Measurements from ENCODE around the gene MAX. TPM values are rescaled to one million over a fixed set of nuclear protein-coding genes. Genes with fewer than 3 reads are reported as not detected.

MAX gene
- total and polyA plus RNA-seq, 2 of the 8 experiments (the other 6 are each of a cell fraction or from before 2014, with no cell fraction given), result 36.9 to 65.1 TPM

DNA sequence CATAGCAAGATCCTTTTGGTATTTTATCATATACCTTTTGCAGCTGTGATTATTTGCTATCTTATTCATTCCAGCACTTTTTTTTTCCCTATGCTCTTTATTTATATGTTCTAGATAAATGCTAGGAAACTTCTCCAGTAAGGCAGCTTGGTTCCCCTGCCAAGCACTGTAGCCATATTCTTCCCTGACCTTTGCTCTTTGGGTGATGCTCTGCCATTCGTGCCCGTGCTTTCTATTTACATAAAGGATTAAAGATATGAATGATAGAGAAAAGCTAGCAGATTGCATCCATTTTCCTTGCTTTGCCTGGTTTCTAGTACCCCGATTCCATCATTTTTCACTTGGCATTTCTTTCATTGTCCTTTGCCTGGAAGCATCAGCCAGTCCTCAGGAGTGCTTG is 73.4 kb downstream of the MAX start:
- Histone ChIP-seq H3K14ac (ENCODE audit: insufficient read length) (no peak overlapping the region), H3K4me2 (ENCODE audit: insufficient read depth in 1 of 2, low read depth in 2 of 2, low read length in 2 of 2) (no peak overlapping the region), H2BK12ac (ENCODE audit: low read depth, low read length) (no peak overlapping the region), H3K23ac (ENCODE audit: insufficient read length) (no peak overlapping the region), H3K79me2 (ENCODE audit: control insufficient read depth in 1 of 2, insufficient read depth in 2 of 2, low read length in 2 of 2) (no peaks in the 10 kb centered on the region), H3K27me3 (replicated peaks in 1 of 4; ENCODE audit: control insufficient read depth in 3 of 4, extremely low read depth in 1 of 4, insufficient read depth in 3 of 4, low read length in 3 of 4) (no peaks in the 10 kb centered on the region), H3K4ac (replicated peaks; ENCODE audit: insufficient read length, low read depth, low read length) (no peak overlapping the region), H2BK15ac (ENCODE audit: low read length) (no peak overlapping the region), H2BK20ac (ENCODE audit: low read length) (no peak overlapping the region), H3K18ac (ENCODE audit: extremely low read depth, low read length) (no peak overlapping the region), H3K9ac (replicated peaks in 1 of 4; ENCODE audit: extremely low read depth in 1 of 4, low read depth in 3 of 4, low read length in 3 of 4) (no peak overlapping the region), H2AFZ (ENCODE audit: low read length) (no peak overlapping the region), H3K56ac (replicated peaks; ENCODE audit: insufficient read length, low read depth, low read length) (no peak overlapping the region), H3K36me3 (ENCODE audit: control insufficient read depth in 2 of 4, insufficient read depth in 4 of 4, low read length in 3 of 4) (peaks cover 2 to 17% (median 6%) of the 10 kb centered on the region in 4 experiments; a peak in 6 of 8 replicates), H4K91ac (replicated peaks; ENCODE audit: insufficient read length, low read length) (no peak overlapping the region), H3K9me3 (ENCODE audit: insufficient read depth in 2 of 2, low read depth in 1 of 2, low read length in 1 of 2) (no peaks in the 10 kb centered on the region), H4K20me1 (replicated peaks in 1 of 2; ENCODE audit: control insufficient read depth in 1 of 2, insufficient read depth in 2 of 2, low read length in 2 of 2) (peaks cover 0 to 2% of the 10 kb centered on the region in 2 experiments), H3K27ac (ENCODE audit: low read depth, low read length) (no peak overlapping the region), H2AK5ac (ENCODE audit: low read depth, low read length) (no peak overlapping the region), H3K4me1 (replicated peaks in 1 of 4; ENCODE audit: control insufficient read depth in 3 of 4, insufficient read depth in 4 of 4, low read length in 3 of 4) (no peaks in the 10 kb centered on the region), H3K79me1 (ENCODE audit: low read depth, low read length) (no peaks in the 10 kb centered on the region), H4K8ac (ENCODE audit: extremely low read depth, insufficient read depth, low read length) (no peak overlapping the region), H2BK120ac (replicated peaks; ENCODE audit: low read depth, low read length) (no peak overlapping the region), H4K5ac (ENCODE audit: insufficient read length, low read depth, low read length) (no peak overlapping the region), H3K23me2 (ENCODE audit: low read depth, low read length) (no peaks in the 10 kb centered on the region), H2BK5ac (ENCODE audit: low read depth, low read length) (no peak overlapping the region), H3K4me3 (ENCODE audit: extremely low read depth in 1 of 4, insufficient read depth in 2 of 4, low read depth in 3 of 4, low read length in 4 of 4) (no peak overlapping the region)
- ChIA-PET POLR2A (ENCODE audit: partially characterized antibody) (no interaction called here), CTCF (ENCODE audit: partially characterized antibody) (interaction anchor here (1.6 to 3.4 kb wide), 2 partner anchors 8 to 9 kb away, joined by 5 to 34 read pairs; no protein-coding TSS in a partner anchor)
- TF ChIP-seq ZNF274 (IDR thresholded peaks at IDR 0.05; ENCODE audit: borderline replicate concordance, extremely low read depth, low read length) (no peak), CBX5 (IDR thresholded peaks at IDR 0.05; ENCODE audit: low read depth, low read length) (no peak), SIX5 (IDR thresholded peaks at IDR 0.05; ENCODE audit: low read depth, low read length) (no peak), FOSL1 (IDR thresholded peaks at IDR 0.05; ENCODE audit: insufficient read depth, low read depth, low read length) (no peak), JUN (IDR thresholded peaks at IDR 0.05; ENCODE audit: low read depth, low read length) (no peak), YY1 (IDR thresholded peaks at IDR 0.05; ENCODE audit: low read depth, low read length) (no peak)
- TF ChIP-seq, protein P1, sequence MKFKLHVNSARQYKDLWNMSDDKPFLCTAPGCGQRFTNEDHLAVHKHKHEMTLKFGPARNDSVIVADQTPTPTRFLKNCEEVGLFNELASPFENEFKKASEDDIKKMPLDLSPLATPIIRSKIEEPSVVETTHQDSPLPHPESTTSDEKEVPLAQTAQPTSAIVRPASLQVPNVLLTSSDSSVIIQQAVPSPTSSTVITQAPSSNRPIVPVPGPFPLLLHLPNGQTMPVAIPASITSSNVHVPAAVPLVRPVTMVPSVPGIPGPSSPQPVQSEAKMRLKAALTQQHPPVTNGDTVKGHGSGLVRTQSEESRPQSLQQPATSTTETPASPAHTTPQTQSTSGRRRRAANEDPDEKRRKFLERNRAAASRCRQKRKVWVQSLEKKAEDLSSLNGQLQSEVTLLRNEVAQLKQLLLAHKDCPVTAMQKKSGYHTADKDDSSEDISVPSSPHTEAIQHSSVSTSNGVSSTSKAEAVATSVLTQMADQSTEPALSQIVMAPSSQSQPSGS (IDR thresholded peaks at IDR 0.05; ENCODE audit: low read length), result no peak
- DNase-seq (ENCODE audit: low read depth in 1 of 2, low spot score in 2 of 2) (no peak), FAIRE-seq (no peak)
- WGBS, 2 experiments (ENCODE audit: extremely low coverage in 1 of 2, insufficient coverage in 1 of 2, insufficient read length in 1 of 2, insufficient replicate concordance in 2 of 2, low coverage in 1 of 2, low lambda C conversion rate in 2 of 2, missing lambda C conversion rate in 1 of 2), result 83% methylated on average over 3 of the region's 3 CpGs; no CpG with 5 or more reads in 1 of the 2 experiments
